ENCODE results near the gene SMAD1.

SMAD1 gene
- 0 to 0.18 (median 0) reads per million in 4 experiments for total RNA-seq

- no peak for DNase-seq
Measured at GRCh38 chr4:145481164-145481941, at the start of gene SMAD1. SMAD1 (plus strand) TSS chr4:145481853; CDS start chr4:145514614, 32,761 bp downstream.

GRCh38 chr4:145433684-145434083 is 48.0 kb upstream of the SMAD1 start:
- no peak for DNase-seq

GRCh38 chr4:145435646-145436045 is 46.0 kb upstream of the SMAD1 start:
- no peak for DNase-seq

- no peak for DNase-seq
Measured at GRCh38 chr4:145436114-145436513, 45.5 kb upstream of the SMAD1 start.

GRCh38 chr4:145436796-145437195 is 44.9 kb upstream of the SMAD1 start:
- DNase-seq: no peak

- no peak for DNase-seq
Measured at GRCh38 chr4:145437466-145437865, 44.2 kb upstream of the SMAD1 start.

- DNase-seq: no peak
Measured at GRCh38 chr4:145438298-145438697, 43.4 kb upstream of the SMAD1 start.

- DNase-seq: no peak
Measured at GRCh38 chr4:145440292-145441007, 41.2 kb upstream of the SMAD1 start.

GRCh38 chr4:145446184-145446583 is 35.5 kb upstream of the SMAD1 start:
- no peak for DNase-seq

GRCh38 chr4:145451895-145452294 is 29.8 kb upstream of the SMAD1 start:
- DNase-seq: no peak

GRCh38 chr4:145452447-145453162 is 29.0 kb upstream of the SMAD1 start:
- no peak for DNase-seq

- no peak for DNase-seq
Measured at GRCh38 chr4:145453163-145453520, 28.5 kb upstream of the SMAD1 start.

- DNase-seq: no peak
Measured at GRCh38 chr4:145473203-145473602, 8.4 kb upstream of the SMAD1 start.

- no peak for DNase-seq
Measured at GRCh38 chr4:145480257-145480656, 1.4 kb upstream of the SMAD1 start.

- DNase-seq: no peak
Measured at GRCh38 chr4:145481942-145482208, 222 bp downstream of the SMAD1 start.

GRCh38 chr4:145482209-145483037 is 770 bp downstream of the SMAD1 start:
- no peak for DNase-seq

GRCh38 chr4:145483514-145483913 is 1.9 kb downstream of the SMAD1 start:
- DNase-seq: no peak

GRCh38 chr4:145484225-145484846 is 2.7 kb downstream of the SMAD1 start:
- DNase-seq: no peak

GRCh38 chr4:145485120-145485519 is 3.5 kb downstream of the SMAD1 start:
- DNase-seq: no peak

GRCh38 chr4:145486603-145487002 is 5.0 kb downstream of the SMAD1 start:
- no peak for DNase-seq

- DNase-seq: no peak
Measured at GRCh38 chr4:145487631-145488030, 6.0 kb downstream of the SMAD1 start.

GRCh38 chr4:145488310-145488709 is 6.7 kb downstream of the SMAD1 start:
- DNase-seq: no peak

GRCh38 chr4:145489556-145489955 is 7.9 kb downstream of the SMAD1 start:
- no peak for DNase-seq

All from effector CD8-positive, alpha-beta T cell (primary cell).